OCI-LY7 (cell line): ENCODE measurements around the gene TBR1.

Experiments
- EZH2phosphoT487 ChIP-seq: fragments of 200-600 bp; sonication (generic); IDR thresholded peaks from 2 replicates; pipeline ENCODE4 v1.6.1; 2018; ENCODE audit warnings: low read depth, borderline replicate concordance, mild to moderate bottlenecking, mixed run types, antibody characterized with exemption, low read length, moderate library complexity, mixed read lengths
- TF ChIP-seq, protein P1 (sequence below): fragments of 200-600 bp; sonication (generic); conservative IDR thresholded peaks from 2 replicates; pipeline ENCODE4 v1.5.1; 2014; ENCODE audit warnings: mild to moderate bottlenecking, antibody characterized with exemption, low read length, moderate library complexity, mixed read lengths

DNA sequence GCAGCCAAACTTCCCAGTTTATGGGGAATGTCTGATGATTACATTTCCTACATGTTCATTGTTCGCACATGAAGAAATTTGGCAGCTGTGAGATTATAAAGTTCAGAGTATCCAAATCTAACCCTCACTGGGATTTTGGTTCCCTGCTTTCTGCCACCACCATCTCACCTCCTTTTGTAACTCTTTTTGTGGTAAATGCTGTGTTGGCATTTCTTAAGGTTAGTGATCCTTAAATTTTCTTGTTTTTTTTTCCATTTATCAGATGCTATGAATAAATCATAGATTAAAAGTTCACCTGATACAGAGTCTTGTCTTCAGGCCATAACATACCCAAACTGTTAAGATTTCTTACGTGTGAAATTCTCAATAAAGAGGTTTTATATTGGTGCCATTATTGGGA is 8.5 kb upstream of the TBR1 start:
- TF ChIP-seq, protein P1, sequence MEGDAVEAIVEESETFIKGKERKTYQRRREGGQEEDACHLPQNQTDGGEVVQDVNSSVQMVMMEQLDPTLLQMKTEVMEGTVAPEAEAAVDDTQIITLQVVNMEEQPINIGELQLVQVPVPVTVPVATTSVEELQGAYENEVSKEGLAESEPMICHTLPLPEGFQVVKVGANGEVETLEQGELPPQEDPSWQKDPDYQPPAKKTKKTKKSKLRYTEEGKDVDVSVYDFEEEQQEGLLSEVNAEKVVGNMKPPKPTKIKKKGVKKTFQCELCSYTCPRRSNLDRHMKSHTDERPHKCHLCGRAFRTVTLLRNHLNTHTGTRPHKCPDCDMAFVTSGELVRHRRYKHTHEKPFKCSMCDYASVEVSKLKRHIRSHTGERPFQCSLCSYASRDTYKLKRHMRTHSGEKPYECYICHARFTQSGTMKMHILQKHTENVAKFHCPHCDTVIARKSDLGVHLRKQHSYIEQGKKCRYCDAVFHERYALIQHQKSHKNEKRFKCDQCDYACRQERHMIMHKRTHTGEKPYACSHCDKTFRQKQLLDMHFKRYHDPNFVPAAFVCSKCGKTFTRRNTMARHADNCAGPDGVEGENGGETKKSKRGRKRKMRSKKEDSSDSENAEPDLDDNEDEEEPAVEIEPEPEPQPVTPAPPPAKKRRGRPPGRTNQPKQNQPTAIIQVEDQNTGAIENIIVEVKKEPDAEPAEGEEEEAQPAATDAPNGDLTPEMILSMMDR = no peak
- no peak for TF ChIP-seq EZH2phosphoT487
